ENCODE measurements around the gene ANKH. TPM values are rescaled to one million over a fixed set of nuclear protein-coding genes. Genes with fewer than 3 reads are reported as not detected.

ANKH gene
- total and polyA plus RNA-seq, 10 of the 15 experiments (the other 5 are each of a cell fraction or from before 2014, with no cell fraction given) = 2.1 to 43.9 (median 14.4) TPM

DNA sequence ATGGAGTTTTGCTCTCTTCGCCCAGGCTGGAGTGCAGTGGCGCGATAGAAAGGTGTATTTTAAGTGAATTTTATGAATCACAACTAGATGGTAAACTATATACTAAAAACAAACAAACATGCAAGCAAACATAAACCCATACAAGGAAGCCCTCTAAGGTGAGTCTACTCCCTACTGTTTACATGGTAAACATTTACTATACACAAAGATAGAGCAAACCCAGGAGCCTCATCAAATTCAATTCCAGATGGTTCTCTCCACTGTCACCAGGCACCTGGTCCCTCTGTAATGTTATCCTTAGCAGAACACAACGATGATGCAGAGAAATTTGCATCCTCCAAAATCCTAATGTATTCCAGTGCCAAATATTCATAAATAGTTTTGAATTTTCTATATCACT lies 17.9 kb downstream of the ANKH start (continued):
- TF ChIP-seq, protein P1, sequence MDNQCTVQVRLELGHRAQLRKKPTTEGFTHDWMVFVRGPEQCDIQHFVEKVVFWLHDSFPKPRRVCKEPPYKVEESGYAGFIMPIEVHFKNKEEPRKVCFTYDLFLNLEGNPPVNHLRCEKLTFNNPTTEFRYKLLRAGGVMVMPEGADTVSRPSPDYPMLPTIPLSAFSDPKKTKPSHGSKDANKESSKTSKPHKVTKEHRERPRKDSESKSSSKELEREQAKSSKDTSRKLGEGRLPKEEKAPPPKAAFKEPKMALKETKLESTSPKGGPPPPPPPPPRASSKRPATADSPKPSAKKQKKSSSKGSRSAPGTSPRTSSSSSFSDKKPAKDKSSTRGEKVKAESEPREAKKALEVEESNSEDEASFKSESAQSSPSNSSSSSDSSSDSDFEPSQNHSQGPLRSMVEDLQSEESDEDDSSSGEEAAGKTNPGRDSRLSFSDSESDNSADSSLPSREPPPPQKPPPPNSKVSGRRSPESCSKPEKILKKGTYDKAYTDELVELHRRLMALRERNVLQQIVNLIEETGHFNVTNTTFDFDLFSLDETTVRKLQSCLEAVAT (IDR thresholded peaks at IDR 0.05) = no peak
- TF ChIP-seq RAD21 (IDR thresholded peaks at IDR 0.05; ENCODE audit: insufficient read depth, low read depth, low read length) (no peak), MYB (IDR thresholded peaks at IDR 0.05; ENCODE audit: borderline replicate concordance, low read depth, low read length) (no peak), RBBP5 (conservative IDR thresholded peaks at IDR 0.05) (no peak)

DNA sequence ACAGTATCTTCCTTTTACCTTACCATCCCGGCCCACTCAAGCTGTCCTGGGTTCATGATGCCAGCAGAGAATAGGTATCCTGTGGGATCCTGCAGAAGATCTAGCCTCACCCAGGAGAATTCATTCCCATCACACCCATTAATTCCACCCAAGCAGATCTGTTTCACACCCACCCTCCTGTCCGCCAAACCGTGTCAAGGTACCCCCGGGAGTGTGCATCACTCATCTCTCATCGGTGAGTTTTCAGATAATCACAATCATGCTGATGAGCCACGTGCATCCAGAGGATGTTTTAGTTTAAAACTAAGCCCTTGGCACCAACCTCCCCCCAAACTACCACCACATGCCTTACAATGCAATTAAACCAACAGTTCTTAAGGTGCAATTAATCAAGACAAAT lies 18.8 kb downstream of the ANKH start:
- Histone ChIP-seq H3K27ac (ENCODE audit: control insufficient read depth, insufficient read depth) (no peak overlapping the region), H2AFZ (ENCODE audit: control insufficient read depth, low read depth, low read length) (no peak overlapping the region), H3K9ac (ENCODE audit: control insufficient read depth, insufficient read depth, low read length) (no peak overlapping the region), H3K4me1 (ENCODE audit: control insufficient read depth, insufficient read depth, low read length) (no peaks in the 10 kb centered on the region), H4K20me1 (ENCODE audit: control insufficient read depth, insufficient read depth) (no peaks in the 10 kb centered on the region), H3K4me2 (ENCODE audit: control insufficient read depth, insufficient read depth) (no peak overlapping the region), H3K4me3 (no peak overlapping the region), H3K27me3 (replicated peaks in 1 of 2; ENCODE audit: control insufficient read depth in 2 of 2, insufficient read depth in 2 of 2, low read length in 1 of 2) (no peaks in the 10 kb centered on the region), H3K9me3 (replicated peaks; ENCODE audit: control insufficient read depth, insufficient read depth, low read length) (no peaks in the 10 kb centered on the region), H3K79me2 (ENCODE audit: control insufficient read depth, insufficient read depth, low read length) (no peaks in the 10 kb centered on the region; the same call in 1 of the 2 replicates), H3K36me3 (ENCODE audit: control insufficient read depth in 2 of 2, insufficient read depth in 2 of 2, low read length in 1 of 2) (no peaks in the 10 kb centered on the region; a peak in 1 of 4 replicates)
- POLR2A ChIA-PET = no interaction called here
- intact Hi-C loops (cut with micrococcal nuclease; ENCODE audit: unreplicated experiment) (no loop called here), in situ Hi-C loops (cut with MboI) (no loop called here)
- CTCF ChIA-PET = interaction anchor here (1.5 kb wide), 1 partner anchor 15 kb away, joined by 5 read pairs; no protein-coding TSS in a partner anchor
- WGBS (ENCODE audit: insufficient coverage, insufficient replicate concordance, low lambda C conversion rate, missing lambda C conversion rate) = 96% methylated on average over 6 of the region's 6 CpGs
- no TSS peak for BruUV-seq (replicated peaks)
- SMC1A ChIA-PET (ENCODE audit: uncharacterized antibody, unreplicated experiment) = interaction anchor here (1.2 to 1.6 kb wide), 3 partner anchors 12 to 35 kb away, joined by 3 to 5 read pairs (median 5); no protein-coding TSS in a partner anchor
- no peak for DNase-seq (ENCODE audit: low read depth, low spot score)
- no peak for ATAC-seq
- TF ChIP-seq ZNF384 (IDR thresholded peaks at IDR 0.05; ENCODE audit: borderline replicate concordance, low read depth, low read length) = no peak
- TF ChIP-seq PML (IDR thresholded peaks at IDR 0.05; ENCODE audit: low read length) = no peak
- TF ChIP-seq HDAC6 (IDR thresholded peaks at IDR 0.05; ENCODE audit: unreplicated experiment) = no peak
- TF ChIP-seq TARDBP (IDR thresholded peaks at IDR 0.05; ENCODE audit: borderline replicate concordance) = no peak
- RAD21 ChIA-PET (ENCODE audit: unreplicated experiment) = no interaction called here
- no peak for FAIRE-seq

Data from GM12878 (cell line).